HL-60 (cell line): ENCODE data around the gene C5orf47.

ENCODE experiments used
- DNase-seq, 2 experiments: peaks; one replicate each; pipeline ENCODE4 v3.0.0-alpha.2; 2010 to 2020; ENCODE audit warnings: low read depth in 1 of 2, low spot score in 1 of 2
- H3K27ac ChIP-seq: fragments of 250-450 bp; sonication (Bioruptor Pico); replicated peaks from 2 replicates; pipeline ENCODE4 v1.5.1; 2020; ENCODE audit warnings: mild to moderate bottlenecking, moderate library complexity
- H3K27me3 ChIP-seq: fragments of 250-450 bp; sonication (Bioruptor Pico); 2 replicates; pipeline ENCODE4 v1.5.1; 2021; ENCODE audit warnings: mild to moderate bottlenecking, moderate library complexity; ENCODE audit not compliant: insufficient read depth, poor library complexity, severe bottlenecking
- H3K4me3 ChIP-seq: replicated peaks from 2 replicates; pipeline ENCODE4 v1.5.1; 2011; ENCODE audit warnings: mild to moderate bottlenecking, control low read depth, low read length; ENCODE audit not compliant: insufficient read depth
- GABPA ChIP-seq: IDR thresholded peaks from 2 replicates; pipeline ENCODE4 v1.6.1; 2012; ENCODE audit warnings: low read depth
- POLR2AphosphoS5 ChIP-seq: IDR thresholded peaks from 2 replicates; pipeline ENCODE4 v1.6.1; 2012; ENCODE audit warnings: low read depth
- SPI1 ChIP-seq: IDR thresholded peaks from 2 replicates; pipeline ENCODE4 v1.6.1; 2012; ENCODE audit warnings: low read depth, mild to moderate bottlenecking, borderline replicate concordance
- TF ChIP-seq, protein P1 (sequence below): IDR thresholded peaks from one replicate; pipeline ENCODE4 v1.5.1; 2011; ENCODE audit warnings: low read length, control low read depth, inconsistent platforms; ENCODE audit not compliant: insufficient read depth
- TF ChIP-seq, protein P2 (sequence below): IDR thresholded peaks from 2 replicates; pipeline ENCODE4 v1.6.1; 2012; ENCODE audit warnings: low read depth; ENCODE audit not compliant: insufficient replicate concordance

Gene C5orf47

DNA sequence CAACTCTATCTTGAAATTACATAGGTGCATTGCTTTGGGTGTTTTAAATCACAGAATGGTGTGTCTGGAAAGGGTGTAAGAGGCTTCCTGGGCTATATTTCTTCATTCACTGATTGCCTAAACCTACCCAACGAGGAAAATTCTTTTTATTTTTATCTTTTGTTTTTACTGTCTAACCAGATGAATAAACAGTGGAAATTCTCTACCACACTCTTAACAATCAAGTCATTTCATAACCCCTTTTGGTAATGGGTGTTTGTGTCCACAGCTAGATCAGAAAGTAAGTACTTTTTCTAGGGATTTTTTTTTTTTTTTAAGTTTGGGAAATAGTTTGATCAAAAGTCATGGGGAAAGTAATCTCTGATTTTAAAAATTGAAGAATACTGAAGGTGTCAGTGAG, 27.6 kb upstream of the C5orf47 start:
- no peak for DNase-seq
- H3K4me3 ChIP-seq, result no peak overlapping the region

DNA sequence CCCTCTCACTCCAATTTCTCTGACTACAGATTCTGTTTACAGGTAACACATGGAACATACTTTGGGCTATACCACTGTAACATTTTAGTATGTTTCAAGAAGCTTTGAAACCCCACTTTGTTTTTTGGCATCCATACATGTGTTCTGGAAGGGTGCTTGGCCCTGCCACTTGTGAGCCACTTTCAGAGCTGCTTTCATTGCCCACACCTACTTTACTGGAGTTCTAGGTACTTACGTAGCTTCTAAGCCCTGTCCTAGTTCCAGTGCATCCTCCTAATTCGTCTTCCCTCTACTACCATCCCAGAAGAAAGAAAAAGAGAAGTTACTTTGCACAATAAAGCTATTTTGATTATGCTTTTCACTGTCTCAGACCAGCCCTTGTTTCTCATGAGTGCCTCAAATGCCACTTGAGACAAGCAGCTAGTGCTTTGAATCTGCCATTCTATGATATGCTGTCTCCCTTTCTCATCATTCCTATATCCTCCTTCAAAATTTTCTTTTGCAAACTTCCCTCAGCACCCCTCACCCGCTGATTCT, 26.5 kb upstream of the C5orf47 start:
- TF ChIP-seq, protein P1, sequence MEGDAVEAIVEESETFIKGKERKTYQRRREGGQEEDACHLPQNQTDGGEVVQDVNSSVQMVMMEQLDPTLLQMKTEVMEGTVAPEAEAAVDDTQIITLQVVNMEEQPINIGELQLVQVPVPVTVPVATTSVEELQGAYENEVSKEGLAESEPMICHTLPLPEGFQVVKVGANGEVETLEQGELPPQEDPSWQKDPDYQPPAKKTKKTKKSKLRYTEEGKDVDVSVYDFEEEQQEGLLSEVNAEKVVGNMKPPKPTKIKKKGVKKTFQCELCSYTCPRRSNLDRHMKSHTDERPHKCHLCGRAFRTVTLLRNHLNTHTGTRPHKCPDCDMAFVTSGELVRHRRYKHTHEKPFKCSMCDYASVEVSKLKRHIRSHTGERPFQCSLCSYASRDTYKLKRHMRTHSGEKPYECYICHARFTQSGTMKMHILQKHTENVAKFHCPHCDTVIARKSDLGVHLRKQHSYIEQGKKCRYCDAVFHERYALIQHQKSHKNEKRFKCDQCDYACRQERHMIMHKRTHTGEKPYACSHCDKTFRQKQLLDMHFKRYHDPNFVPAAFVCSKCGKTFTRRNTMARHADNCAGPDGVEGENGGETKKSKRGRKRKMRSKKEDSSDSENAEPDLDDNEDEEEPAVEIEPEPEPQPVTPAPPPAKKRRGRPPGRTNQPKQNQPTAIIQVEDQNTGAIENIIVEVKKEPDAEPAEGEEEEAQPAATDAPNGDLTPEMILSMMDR, result no peak
- TF ChIP-seq, protein P2, sequence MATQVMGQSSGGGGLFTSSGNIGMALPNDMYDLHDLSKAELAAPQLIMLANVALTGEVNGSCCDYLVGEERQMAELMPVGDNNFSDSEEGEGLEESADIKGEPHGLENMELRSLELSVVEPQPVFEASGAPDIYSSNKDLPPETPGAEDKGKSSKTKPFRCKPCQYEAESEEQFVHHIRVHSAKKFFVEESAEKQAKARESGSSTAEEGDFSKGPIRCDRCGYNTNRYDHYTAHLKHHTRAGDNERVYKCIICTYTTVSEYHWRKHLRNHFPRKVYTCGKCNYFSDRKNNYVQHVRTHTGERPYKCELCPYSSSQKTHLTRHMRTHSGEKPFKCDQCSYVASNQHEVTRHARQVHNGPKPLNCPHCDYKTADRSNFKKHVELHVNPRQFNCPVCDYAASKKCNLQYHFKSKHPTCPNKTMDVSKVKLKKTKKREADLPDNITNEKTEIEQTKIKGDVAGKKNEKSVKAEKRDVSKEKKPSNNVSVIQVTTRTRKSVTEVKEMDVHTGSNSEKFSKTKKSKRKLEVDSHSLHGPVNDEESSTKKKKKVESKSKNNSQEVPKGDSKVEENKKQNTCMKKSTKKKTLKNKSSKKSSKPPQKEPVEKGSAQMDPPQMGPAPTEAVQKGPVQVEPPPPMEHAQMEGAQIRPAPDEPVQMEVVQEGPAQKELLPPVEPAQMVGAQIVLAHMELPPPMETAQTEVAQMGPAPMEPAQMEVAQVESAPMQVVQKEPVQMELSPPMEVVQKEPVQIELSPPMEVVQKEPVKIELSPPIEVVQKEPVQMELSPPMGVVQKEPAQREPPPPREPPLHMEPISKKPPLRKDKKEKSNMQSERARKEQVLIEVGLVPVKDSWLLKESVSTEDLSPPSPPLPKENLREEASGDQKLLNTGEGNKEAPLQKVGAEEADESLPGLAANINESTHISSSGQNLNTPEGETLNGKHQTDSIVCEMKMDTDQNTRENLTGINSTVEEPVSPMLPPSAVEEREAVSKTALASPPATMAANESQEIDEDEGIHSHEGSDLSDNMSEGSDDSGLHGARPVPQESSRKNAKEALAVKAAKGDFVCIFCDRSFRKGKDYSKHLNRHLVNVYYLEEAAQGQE, result no peak
- TF ChIP-seq GABPA (no peak), SPI1 (no peak), POLR2AphosphoS5 (no peak)
- no peak for DNase-seq
- no peak overlapping the region for H3K4me3 ChIP-seq
- H3K27me3 ChIP-seq, result no peaks in the 10 kb centered on the region
- no peak overlapping the region for H3K27ac ChIP-seq

More for the DNA sequence above, 27.6 kb upstream of the C5orf47 start:
- TF ChIP-seq, protein P2, result no peak
- no peak for TF ChIP-seq SPI1
- TF ChIP-seq GABPA, result no peak
- no peak for TF ChIP-seq POLR2AphosphoS5
- TF ChIP-seq, protein P1, result no peak
- H3K27me3 ChIP-seq, result no peaks in the 10 kb centered on the region
- no peak overlapping the region for H3K27ac ChIP-seq

DNA sequence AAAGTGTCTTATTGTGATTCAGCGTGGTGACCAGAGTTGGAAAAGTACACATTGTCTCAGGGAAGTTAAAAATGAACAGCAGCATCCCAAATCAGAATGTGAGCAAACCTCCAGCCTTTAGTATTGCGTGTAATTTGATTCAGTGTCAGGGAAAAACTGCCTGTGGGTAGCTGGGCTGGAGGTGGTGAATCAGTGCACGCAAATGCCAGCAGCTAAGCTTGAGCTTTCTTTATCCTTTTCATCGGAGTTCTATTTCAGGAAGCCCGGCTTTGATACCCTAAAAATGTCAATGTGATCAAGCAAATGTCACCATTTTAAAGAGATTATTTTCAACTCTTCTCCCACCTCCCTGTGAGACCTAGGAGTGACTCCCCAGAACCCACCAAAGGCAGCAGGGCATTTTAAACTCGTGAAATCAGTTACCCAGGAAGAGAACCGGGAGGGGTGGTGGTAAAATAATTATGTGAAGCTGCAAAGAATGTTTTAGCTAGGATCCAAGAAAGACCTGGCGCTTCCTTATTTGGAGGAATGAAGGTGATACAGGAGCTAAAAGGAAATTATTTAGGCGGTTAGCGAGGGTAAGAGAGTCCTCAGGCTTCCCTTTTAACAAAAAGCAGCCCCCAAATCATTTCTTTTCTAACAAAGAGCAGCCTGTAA, 25.7 kb upstream of the C5orf47 start:
- no peak overlapping the region for H3K27ac ChIP-seq
- TF ChIP-seq GABPA, result no peak
- TF ChIP-seq, protein P2, result no peak
- TF ChIP-seq, protein P1, result no peak
- no peak for TF ChIP-seq POLR2AphosphoS5
- TF ChIP-seq SPI1, result no peak
- no peaks in the 10 kb centered on the region for H3K27me3 ChIP-seq
- no peak overlapping the region for H3K4me3 ChIP-seq
- no peak for DNase-seq
